ENCODE data around the gene SVEP1. TPM values are rescaled to one million over a fixed set of nuclear protein-coding genes. Genes with fewer than 3 reads are reported as not detected.

SVEP1 gene
- total and polyA plus RNA-seq, 2 experiments from 2014 or later, result 5.3 to 14.6 TPM

DNA sequence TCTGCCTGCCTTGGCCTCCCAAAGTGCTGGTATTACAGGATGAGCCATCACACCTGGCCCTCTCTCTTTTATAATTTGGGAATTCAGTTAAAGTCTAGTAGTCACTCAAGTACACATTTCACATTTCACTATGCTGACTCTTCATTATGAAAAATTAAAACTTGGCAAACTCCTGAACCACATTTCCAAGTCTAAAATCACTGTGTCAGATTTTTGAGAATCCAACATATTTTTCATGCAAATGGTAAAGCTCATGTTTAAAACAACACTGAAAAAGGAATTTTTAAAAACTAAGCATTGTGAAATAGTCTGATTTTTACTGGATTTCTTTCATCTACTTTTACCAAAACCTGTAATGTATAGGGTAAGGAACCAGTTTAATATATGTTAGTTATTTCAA lies 92.3 kb downstream of the SVEP1 start:
- DNase-seq (ENCODE audit: low spot score), result no peak
- no peaks in the 10 kb centered on the region for H3K27me3 ChIP-seq

DNA sequence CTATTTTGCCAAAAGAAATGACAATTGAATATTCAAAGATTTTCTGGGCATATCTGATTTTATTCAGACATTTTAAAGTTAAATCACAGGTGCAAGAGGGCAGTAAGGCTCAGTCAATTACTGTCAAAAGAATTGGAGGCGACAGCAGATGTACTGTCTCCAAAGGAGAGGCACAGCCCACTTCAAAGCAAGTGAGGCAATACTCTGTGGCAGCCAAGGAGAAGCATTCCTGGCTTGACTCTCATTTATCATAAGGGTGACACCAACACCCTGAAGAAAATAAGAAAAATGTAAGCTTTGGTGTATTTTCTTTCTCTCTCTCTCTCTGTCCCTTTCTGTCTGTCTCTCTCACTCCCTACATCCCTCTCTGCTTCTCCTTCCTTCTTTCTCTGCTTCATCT lies 93.3 kb downstream of the SVEP1 start:
- no peak for DNase-seq (ENCODE audit: low spot score)
- H4K20me1 ChIP-seq (ENCODE audit: insufficient read depth, poor library complexity, severe bottlenecking), result no peaks in the 10 kb centered on the region
- H3K9me2 ChIP-seq (replicated peaks; ENCODE audit: insufficient read depth), result no peaks in the 10 kb centered on the region
- WGBS (ENCODE audit: low lambda C conversion rate, missing lambda C conversion rate), result 89% methylated on average over 1 of the region's 1 CpG
- no peaks in the 10 kb centered on the region for H3K4me1 ChIP-seq (ENCODE audit: insufficient read depth)
- no peak overlapping the region for H2AFZ ChIP-seq
- no peak overlapping the region for H3K27ac ChIP-seq
- H3K27me3 ChIP-seq, result no peaks in the 10 kb centered on the region
- no peak overlapping the region for H3K4me2 ChIP-seq
- no peaks in the 10 kb centered on the region for H3K79me2 ChIP-seq
- no peaks in the 10 kb centered on the region for H3K36me3 ChIP-seq (replicated peaks; ENCODE audit: insufficient read depth, low read depth)
- H3K9me3 ChIP-seq (ENCODE audit: low read depth), result no peaks in the 10 kb centered on the region
- TF ChIP-seq, protein P1, sequence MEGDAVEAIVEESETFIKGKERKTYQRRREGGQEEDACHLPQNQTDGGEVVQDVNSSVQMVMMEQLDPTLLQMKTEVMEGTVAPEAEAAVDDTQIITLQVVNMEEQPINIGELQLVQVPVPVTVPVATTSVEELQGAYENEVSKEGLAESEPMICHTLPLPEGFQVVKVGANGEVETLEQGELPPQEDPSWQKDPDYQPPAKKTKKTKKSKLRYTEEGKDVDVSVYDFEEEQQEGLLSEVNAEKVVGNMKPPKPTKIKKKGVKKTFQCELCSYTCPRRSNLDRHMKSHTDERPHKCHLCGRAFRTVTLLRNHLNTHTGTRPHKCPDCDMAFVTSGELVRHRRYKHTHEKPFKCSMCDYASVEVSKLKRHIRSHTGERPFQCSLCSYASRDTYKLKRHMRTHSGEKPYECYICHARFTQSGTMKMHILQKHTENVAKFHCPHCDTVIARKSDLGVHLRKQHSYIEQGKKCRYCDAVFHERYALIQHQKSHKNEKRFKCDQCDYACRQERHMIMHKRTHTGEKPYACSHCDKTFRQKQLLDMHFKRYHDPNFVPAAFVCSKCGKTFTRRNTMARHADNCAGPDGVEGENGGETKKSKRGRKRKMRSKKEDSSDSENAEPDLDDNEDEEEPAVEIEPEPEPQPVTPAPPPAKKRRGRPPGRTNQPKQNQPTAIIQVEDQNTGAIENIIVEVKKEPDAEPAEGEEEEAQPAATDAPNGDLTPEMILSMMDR (IDR thresholded peaks at IDR 0.05; ENCODE audit: poor library complexity), result no peak
- no peak for TF ChIP-seq EZH2phosphoT487 (IDR thresholded peaks at IDR 0.05; ENCODE audit: low read depth, severe bottlenecking, unreplicated experiment)
- TF ChIP-seq EZH2 (IDR thresholded peaks at IDR 0.05; ENCODE audit: borderline replicate concordance), result no peak
- no peak overlapping the region for H3K4me3 ChIP-seq

More for the DNA sequence above, 92.3 kb downstream of the SVEP1 start:
- Histone ChIP-seq H3K9me3 (ENCODE audit: low read depth) (no peaks in the 10 kb centered on the region), H3K4me1 (ENCODE audit: insufficient read depth) (no peaks in the 10 kb centered on the region), H2AFZ (no peak overlapping the region), H3K4me2 (no peak overlapping the region), H3K27ac (no peak overlapping the region), H3K9me2 (replicated peaks; ENCODE audit: insufficient read depth) (no peaks in the 10 kb centered on the region), H3K79me2 (no peaks in the 10 kb centered on the region), H3K36me3 (replicated peaks; ENCODE audit: insufficient read depth, low read depth) (no peaks in the 10 kb centered on the region), H4K20me1 (ENCODE audit: insufficient read depth, poor library complexity, severe bottlenecking) (no peaks in the 10 kb centered on the region), H3K4me3 (no peak overlapping the region)
- no peak for TF ChIP-seq EZH2phosphoT487 (IDR thresholded peaks at IDR 0.05; ENCODE audit: low read depth, severe bottlenecking, unreplicated experiment)
- TF ChIP-seq, protein P1 (IDR thresholded peaks at IDR 0.05; ENCODE audit: poor library complexity), result no peak
- TF ChIP-seq EZH2 (IDR thresholded peaks at IDR 0.05; ENCODE audit: borderline replicate concordance), result no peak

DNA sequence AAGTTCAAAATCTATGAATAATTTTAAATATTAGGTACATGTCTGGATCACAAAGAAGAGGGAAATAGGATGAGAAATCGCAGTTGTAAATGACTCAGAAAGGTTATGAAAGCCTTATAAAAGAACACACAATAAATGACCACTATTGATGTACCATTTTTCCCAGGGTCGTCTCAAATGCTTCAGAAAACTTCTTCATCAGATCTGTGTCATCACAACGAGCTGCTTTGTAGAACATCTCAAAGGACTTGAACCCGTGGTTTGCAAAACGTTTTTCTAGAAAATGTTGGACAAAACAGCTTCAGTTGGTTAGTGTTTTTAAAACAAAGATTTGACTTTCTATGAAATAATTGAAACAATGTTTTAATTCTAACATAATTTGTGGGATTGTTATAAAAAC lies 100.1 kb downstream of the SVEP1 start:
- no peak for DNase-seq (ENCODE audit: low spot score)
- Histone ChIP-seq H3K27ac (no peak overlapping the region), H3K4me2 (no peak overlapping the region), H3K4me3 (no peak overlapping the region), H3K27me3 (no peaks in the 10 kb centered on the region), H3K79me2 (no peaks in the 10 kb centered on the region), H3K36me3 (replicated peaks; ENCODE audit: insufficient read depth, low read depth) (no peaks in the 10 kb centered on the region), H3K9me2 (replicated peaks; ENCODE audit: insufficient read depth) (no peaks in the 10 kb centered on the region), H2AFZ (no peak overlapping the region), H4K20me1 (ENCODE audit: insufficient read depth, poor library complexity, severe bottlenecking) (no peaks in the 10 kb centered on the region), H3K9me3 (ENCODE audit: low read depth) (no peaks in the 10 kb centered on the region), H3K4me1 (ENCODE audit: insufficient read depth) (no peaks in the 10 kb centered on the region)
- no peak for TF ChIP-seq EZH2 (IDR thresholded peaks at IDR 0.05; ENCODE audit: borderline replicate concordance)
- WGBS (ENCODE audit: low lambda C conversion rate, missing lambda C conversion rate), result 85% methylated on average over 5 of the region's 5 CpGs

DNA sequence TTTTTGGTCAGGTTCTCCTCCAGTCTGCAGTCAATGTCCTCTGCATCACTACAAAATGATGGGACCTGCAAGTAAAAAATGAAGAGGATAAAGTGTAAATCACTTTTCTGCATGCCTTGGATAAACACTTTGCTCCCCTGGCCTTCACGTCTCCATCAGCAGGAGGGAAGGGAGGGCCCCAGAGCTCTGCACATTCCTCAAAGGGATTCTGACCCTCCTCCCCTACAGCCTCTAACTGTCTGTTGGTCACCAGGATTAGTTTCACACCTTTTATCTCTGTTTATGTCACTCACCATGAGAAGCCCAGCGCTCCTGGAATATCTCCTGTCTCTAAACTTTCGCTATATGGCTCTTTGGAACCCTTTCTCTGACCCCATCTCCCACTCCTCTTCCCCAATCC lies 103.3 kb downstream of the SVEP1 start:
- 16% methylated on average over 3 of the region's 3 CpGs for WGBS (ENCODE audit: low lambda C conversion rate, missing lambda C conversion rate)
- TF ChIP-seq, protein P1 (IDR thresholded peaks at IDR 0.05; ENCODE audit: poor library complexity), result no peak
- no peak for TF ChIP-seq EZH2 (IDR thresholded peaks at IDR 0.05; ENCODE audit: borderline replicate concordance)
- no peak for TF ChIP-seq EZH2phosphoT487 (IDR thresholded peaks at IDR 0.05; ENCODE audit: low read depth, severe bottlenecking, unreplicated experiment)

More for the DNA sequence above, 103.3 kb downstream of the SVEP1 start:
- H4K20me1 ChIP-seq (ENCODE audit: insufficient read depth, poor library complexity, severe bottlenecking), result no peaks in the 10 kb centered on the region
- no peak overlapping the region for H3K4me2 ChIP-seq
- no peaks in the 10 kb centered on the region for H3K36me3 ChIP-seq (replicated peaks; ENCODE audit: insufficient read depth, low read depth)
- H3K9me2 ChIP-seq (replicated peaks; ENCODE audit: insufficient read depth), result no peaks in the 10 kb centered on the region
- H3K79me2 ChIP-seq, result no peaks in the 10 kb centered on the region
- no peak overlapping the region for H2AFZ ChIP-seq
- no peak overlapping the region for H3K4me3 ChIP-seq
- no peak for DNase-seq (ENCODE audit: low spot score)
- no peaks in the 10 kb centered on the region for H3K4me1 ChIP-seq (ENCODE audit: insufficient read depth)
- no peaks in the 10 kb centered on the region for H3K27me3 ChIP-seq
- no peak overlapping the region for H3K27ac ChIP-seq
- H3K9me3 ChIP-seq (ENCODE audit: low read depth), result no peaks in the 10 kb centered on the region

Measured in hepatocyte (in vitro differentiated cells).